MCF 10A (cell line): Measurements from ENCODE around the gene ZHX3. TPM values are rescaled to one million over a fixed set of nuclear protein-coding genes. Genes with fewer than 3 reads are reported as not detected.

Experiments
- microRNA-seq: library from miRNA; unstranded; fragments of <30 nt; microRNA quantifications from one replicate; pipeline ENCODE4 v1.2.0, GENCODE V29; 2022
- total RNA-seq: library from RNA; stranded (reverse); gene quantifications from 2 replicates; pipeline ENCODE4 v1.2.3, GENCODE V29; 2022

Gene ZHX3
- total RNA-seq, 1 experiment from 2014 or later = 34.1 TPM

Small RNA genes lying within 50 kb of the gene (microRNA-seq; reads per million reads assigned to microRNA genes)
- not detected for gene MIR6871

Other genes starting within 250 kb of the ZHX3 start
- 33.2 and 48.1 TPM in 2 replicates for gene PLCG1, start 180.2 kb downstream of the ZHX3 start, total RNA-seq
- 16.5 and 18.9 TPM in 2 replicates for gene LPIN3, start 23.1 kb upstream of the ZHX3 start, total RNA-seq
- not detected in 2 replicates for gene EMILIN3, start 49.1 kb upstream of the ZHX3 start, total RNA-seq